ENCODE results near the gene TMEFF2. TPM values are rescaled to one million over a fixed set of nuclear protein-coding genes. Genes with fewer than 3 reads are reported as not detected.

The TMEFF2 gene
- total RNA-seq, 2 donors from 2014 or later: 0.09 to 0.50 TPM

GRCh38 chr2:191952515-191953270, 242.0 kb downstream of the TMEFF2 start:
- intact Hi-C loops (cut with DNase I, micrococcal nuclease): no loop called here
- ATAC-seq: no peak
- no peak for DNase-seq

GRCh38 chr2:191951832-191952231, 242.9 kb downstream of the TMEFF2 start:
- intact Hi-C loops (cut with DNase I, micrococcal nuclease): no loop called here
- no peak for ATAC-seq
- DNase-seq: no peak

- ATAC-seq (no peak), DNase-seq (no peak)
- intact Hi-C loops (cut with DNase I, micrococcal nuclease): no loop called here
Measured at GRCh38 chr2:191951376-191951775, 243.4 kb downstream of the TMEFF2 start.

GRCh38 chr2:191950132-191950874, 244.4 kb downstream of the TMEFF2 start:
- ATAC-seq (no peak), DNase-seq (no peak)
- intact Hi-C loops (cut with DNase I, micrococcal nuclease): no loop called here

- intact Hi-C loops (cut with DNase I, micrococcal nuclease): no loop called here
- DNase-seq (no peak), ATAC-seq (no peak)
Measured at GRCh38 chr2:191947235-191947634, 247.5 kb downstream of the TMEFF2 start.

GRCh38 chr2:191946471-191947182, 248.1 kb downstream of the TMEFF2 start:
- ATAC-seq (peak; percentile 53), DNase-seq (no peak)
- intact Hi-C loops (cut with DNase I, micrococcal nuclease): no loop called here

- intact Hi-C loops (cut with DNase I, micrococcal nuclease): no loop called here
- ATAC-seq (no peak), DNase-seq (no peak)
Measured at GRCh38 chr2:191945623-191946022, 249.1 kb downstream of the TMEFF2 start.

GRCh38 chr2:191942739-191943103, 252.0 kb downstream of the TMEFF2 start:
- ATAC-seq (no peak), DNase-seq (no peak)
- intact Hi-C loops (cut with DNase I, micrococcal nuclease): no loop called here

- DNase-seq (no peak), ATAC-seq (no peak)
- intact Hi-C loops (cut with DNase I, micrococcal nuclease): no loop called here
Measured at GRCh38 chr2:191942090-191942738, 252.5 kb downstream of the TMEFF2 start.

- intact Hi-C loops (cut with DNase I, micrococcal nuclease): no loop called here
- ATAC-seq (no peak), DNase-seq (no peak)
Measured at GRCh38 chr2:191941376-191941929, 253.3 kb downstream of the TMEFF2 start.

- intact Hi-C loops (cut with DNase I, micrococcal nuclease): no loop called here
- ATAC-seq: no peak
Measured at GRCh38 chr2:191938779-191939178, 256.0 kb downstream of the TMEFF2 start.

GRCh38 chr2:191936882-191937405, 257.8 kb downstream of the TMEFF2 start:
- intact Hi-C loops (cut with DNase I, micrococcal nuclease): no loop called here
- ATAC-seq: no peak
- no peak for DNase-seq

More at GRCh38 chr2:191938779-191939178, 256.0 kb downstream of the TMEFF2 start:
- DNase-seq: no peak

GRCh38 chr2:191935247-191935646, 259.5 kb downstream of the TMEFF2 start:
- ATAC-seq (no peak), DNase-seq (no peak)
- intact Hi-C loops (cut with DNase I, micrococcal nuclease): no loop called here

- DNase-seq: peak; percentile 11 to 51
- intact Hi-C loops (cut with DNase I, micrococcal nuclease): no loop called here
- peak; percentile 50 for ATAC-seq
Measured at GRCh38 chr2:191933307-191934105, 261.2 kb downstream of the TMEFF2 start.

- intact Hi-C loops (cut with DNase I, micrococcal nuclease): no loop called here
- peak; percentile 96 for ATAC-seq
- no peak for DNase-seq
Measured at GRCh38 chr2:191932286-191932685, 262.4 kb downstream of the TMEFF2 start.

- DNase-seq (no peak), ATAC-seq (peak; percentile 29)
- intact Hi-C loops (cut with DNase I, micrococcal nuclease): no loop called here
Measured at GRCh38 chr2:191931329-191931728, 263.4 kb downstream of the TMEFF2 start.

- DNase-seq (no peak), ATAC-seq (no peak)
- intact Hi-C loops (cut with DNase I, micrococcal nuclease): no loop called here
Measured at GRCh38 chr2:191930205-191930604, 264.5 kb downstream of the TMEFF2 start.

GRCh38 chr2:191929288-191929687, 265.4 kb downstream of the TMEFF2 start:
- DNase-seq: no peak
- no peak for ATAC-seq
- intact Hi-C loops (cut with DNase I, micrococcal nuclease): no loop called here
